Head of caudate nucleus (tissue), 42 donors: ENCODE data around the gene CARD9.
"Not testable (repeated sequence)": the region's sequence is repeated elsewhere in the genome, so short reads cannot be mapped to it uniquely, and the experiment has no call there.

ENCODE experiments used
- DNase-seq, 42 donors: peaks; one replicate each; pipeline versions ENCODE4 v3.0.0 to v3.0.0-alpha.2; 2020 to 2021; ENCODE audit warnings: mixed read lengths in 7 of 42
- intact Hi-C: fragments of 100-400 bp; cut with DNase I; formaldehyde crosslinking; loops from one replicate; pipeline ENCODE4 v1.15.0; 2022

Gene CARD9

DNA sequence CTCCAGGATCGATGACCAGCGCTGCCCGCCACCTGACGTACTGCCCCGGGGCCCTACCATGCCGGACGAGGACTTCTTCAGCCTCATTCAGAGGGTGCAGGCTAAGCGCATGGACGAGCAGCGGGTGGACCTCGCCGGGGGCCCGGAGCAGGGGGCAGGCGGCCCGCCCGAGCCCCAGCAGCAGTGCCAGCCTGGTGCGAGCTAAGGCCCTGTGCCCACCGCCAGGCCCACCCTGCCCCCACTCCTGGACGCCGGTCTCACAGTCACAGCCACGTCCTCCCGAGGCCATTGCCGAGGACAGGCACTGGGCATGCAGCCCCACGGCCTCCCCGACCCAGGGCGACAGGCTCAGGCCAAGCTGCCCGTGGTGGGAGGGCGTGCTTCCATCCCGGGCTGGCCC is 15.5 kb downstream of the CARD9 start:
- intact Hi-C loops, result no loop called here
- no peak for DNase-seq

DNA sequence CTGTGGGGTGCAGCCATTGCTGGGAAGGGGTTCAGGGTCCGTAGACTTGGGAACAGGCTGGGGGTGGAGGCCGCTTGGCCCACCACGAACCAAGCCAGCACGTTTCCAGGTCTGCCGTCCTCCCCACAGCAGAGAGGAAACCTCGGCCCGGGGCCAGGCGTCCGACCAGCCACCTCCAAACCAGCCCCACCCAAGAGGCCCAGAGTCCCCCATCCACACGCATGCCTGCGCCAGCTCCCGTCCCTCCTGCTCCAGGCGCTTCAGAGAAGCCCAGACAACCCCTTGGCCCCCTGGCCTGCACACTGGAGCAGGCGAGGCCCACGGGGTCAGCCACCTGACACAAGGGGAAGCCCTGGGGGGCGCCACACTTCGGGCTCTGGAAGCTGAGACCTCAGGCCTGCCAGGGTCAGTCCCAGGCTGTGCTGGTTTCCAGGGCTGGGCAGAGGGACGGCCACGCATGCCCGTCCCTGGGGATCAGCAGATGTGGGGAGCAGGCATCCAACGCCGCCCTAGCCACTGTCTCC is 16.2 kb downstream of the CARD9 start:
- intact Hi-C loops, result no loop called here

DNA sequence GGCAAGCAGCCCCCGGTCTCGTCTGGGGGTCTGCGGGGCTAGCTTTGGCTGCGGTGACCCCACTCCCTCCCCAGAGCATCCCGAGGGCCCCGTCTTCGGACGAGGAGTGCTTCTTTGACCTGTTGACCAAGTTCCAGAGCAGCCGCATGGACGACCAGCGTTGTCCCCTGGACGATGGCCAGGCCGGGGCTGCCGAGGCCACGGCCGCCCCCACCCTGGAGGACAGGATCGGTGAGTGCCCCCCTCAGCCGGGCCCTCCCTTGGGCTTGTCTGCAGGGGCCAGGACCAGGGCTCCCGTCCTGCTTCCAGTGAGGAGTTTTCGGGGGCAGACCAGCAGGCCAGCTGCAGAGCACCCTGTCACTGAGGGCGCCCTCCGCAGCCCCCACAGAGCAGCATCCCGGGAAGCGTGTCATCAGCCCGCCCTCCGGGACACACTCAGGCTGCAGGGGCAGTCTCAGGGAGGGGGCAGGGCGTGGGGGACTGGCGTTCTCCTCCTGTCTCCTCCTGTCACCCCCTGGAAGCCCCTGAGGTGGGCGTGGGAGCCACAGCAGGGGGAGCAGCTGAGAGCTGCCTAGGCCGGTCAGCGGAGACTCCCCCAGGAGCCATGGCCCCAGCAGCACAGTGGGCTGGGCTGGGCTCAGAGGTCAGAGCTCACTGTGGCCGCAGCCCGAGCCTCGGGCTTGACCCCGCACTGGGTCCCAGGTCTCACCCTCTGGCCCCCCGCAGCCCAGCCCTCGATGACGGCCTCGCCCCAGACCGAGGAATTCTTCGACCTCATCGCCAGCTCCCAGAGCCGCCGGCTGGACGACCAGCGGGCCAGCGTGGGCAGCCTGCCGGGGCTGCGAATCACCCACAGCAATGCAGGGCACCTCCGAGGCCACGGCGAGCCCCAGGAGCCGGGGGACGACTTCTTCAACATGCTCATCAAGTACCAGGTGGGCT is 17.6 kb downstream of the CARD9 start:
- intact Hi-C loops, result no loop called here
- DNase-seq, result no peak

More for the DNA sequence above, 16.2 kb downstream of the CARD9 start:
- DNase-seq, result no peak

DNA sequence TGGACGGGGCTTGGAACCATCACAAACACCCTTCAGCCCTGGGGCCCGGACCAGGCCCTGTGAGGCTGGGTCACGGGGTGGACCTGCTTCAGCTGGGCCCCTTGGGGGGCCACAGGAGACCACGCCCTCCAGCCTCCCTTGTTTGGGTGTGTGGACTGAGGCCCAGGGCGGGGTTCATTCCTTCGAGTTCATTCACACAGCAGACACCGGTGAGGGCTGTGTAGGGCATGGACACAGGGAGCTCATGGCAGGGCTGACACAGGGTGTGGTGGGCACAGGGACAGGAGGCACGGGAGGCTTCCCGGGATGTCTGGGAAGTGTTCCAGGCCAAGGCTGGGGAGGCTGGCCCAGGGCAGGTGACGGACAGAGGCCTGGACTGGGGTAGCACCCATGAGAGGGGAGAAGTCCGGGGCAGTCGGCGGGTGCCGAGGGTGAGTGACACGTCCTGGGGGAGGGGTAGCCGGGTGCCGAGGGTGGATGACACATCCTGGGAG is 18.8 kb downstream of the CARD9 start:
- intact Hi-C loops, result no loop called here
- DNase-seq, result no peak

DNA sequence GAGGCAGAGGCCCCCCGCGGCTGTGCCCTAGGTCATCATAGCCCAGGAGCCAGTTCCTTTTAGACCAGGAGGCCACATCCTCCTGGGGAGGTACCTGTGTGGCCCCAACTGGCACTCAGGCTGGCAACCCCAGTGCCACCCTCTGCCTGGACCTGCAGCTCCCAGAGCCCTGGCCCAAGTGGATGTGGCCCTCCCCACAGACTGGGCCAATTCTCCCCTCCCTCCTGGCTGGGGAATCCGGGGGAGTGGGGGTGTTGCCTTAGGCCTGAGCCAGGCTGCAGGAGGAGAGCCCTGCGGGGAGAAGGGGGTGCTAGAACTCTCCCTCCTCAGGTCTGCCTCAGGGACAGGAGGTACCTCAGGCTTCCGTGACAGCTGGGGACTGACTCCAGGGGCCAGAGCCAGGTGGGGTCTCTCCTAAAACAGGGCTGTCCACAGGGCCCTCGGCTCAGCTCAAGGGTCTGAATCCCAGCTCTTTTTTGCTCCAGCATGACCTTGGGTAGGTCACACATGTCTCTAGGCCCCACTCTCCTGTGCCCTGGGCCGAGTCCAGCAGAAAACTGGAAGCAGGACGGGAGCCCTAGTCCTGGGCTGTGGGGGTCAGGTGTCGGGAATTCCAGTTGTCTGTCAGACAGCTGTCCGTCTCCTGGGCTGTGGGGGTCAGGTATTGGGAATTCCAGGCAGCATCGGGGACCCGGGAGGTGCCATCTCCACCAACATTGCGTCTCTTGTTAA is 19.5 kb downstream of the CARD9 start:
- no peak for DNase-seq
- intact Hi-C loops, result no loop called here

DNA sequence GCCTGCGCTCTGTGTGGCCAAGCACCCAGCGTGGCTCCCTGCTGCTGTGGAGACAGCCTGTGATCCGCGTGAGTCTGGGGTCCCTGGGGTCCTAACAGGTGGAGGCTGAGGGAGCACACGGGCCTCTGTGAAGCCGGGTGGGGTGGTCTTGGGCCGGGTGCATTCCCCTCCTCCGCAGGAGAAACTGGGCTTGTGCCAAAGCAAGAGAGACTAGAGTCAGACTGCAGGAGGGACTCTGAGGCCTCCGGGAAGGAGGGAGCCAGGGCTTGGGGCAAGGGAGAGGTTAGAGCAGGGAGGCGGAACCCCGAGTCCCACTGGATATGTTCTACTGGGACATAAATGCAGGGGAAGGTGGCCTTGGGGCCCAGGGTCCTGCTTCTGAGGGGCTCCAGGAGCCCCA is 20.4 kb downstream of the CARD9 start:
- intact Hi-C loops, result no loop called here
- no peak for DNase-seq

DNA sequence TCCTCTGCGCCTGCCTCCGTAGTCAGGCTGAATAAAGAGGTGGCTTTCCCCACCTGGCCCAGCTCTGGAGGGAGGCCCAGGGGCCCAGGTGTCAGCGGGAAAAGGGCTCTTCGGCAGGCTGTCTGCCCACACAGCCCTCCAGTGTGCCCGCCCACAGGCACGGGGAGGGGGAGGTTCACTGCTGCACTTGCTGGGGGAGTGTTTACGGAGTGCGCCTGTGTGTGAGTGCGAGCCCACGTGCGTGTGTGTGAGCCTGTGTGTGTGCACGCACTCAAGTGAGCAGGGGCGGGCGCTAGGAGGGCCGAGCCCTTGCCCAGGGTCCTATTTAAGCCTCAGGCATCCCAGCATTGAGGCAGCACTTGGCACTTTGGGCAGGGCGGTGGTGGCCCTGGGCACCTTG is 20.8 kb downstream of the CARD9 start:
- intact Hi-C loops, result no loop called here
- peak in 37 of 42 donors; percentile 37 to 87 (median 70) for DNase-seq

DNA sequence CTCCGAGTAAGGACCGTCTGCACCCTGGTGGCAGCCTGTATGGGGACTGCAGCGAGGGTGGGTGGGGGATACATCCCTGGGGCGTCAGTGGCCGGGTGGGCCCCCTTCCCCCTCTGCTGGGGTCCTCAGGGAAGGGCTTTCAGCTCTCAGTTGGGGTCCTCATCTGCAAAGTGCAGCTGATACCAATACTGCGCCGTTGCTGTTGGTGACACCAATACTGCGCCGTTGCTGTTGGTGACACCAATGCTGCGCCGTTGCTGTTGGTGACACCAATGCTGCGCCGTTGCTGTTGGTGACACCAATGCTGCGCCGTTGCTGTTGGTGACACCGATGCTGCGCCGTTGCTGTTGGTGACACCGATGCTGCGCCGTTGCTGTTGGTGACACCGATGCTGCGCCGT is 21.6 kb downstream of the CARD9 start:
- DNase-seq, intact Hi-C loops: not testable (repeated sequence)

DNA sequence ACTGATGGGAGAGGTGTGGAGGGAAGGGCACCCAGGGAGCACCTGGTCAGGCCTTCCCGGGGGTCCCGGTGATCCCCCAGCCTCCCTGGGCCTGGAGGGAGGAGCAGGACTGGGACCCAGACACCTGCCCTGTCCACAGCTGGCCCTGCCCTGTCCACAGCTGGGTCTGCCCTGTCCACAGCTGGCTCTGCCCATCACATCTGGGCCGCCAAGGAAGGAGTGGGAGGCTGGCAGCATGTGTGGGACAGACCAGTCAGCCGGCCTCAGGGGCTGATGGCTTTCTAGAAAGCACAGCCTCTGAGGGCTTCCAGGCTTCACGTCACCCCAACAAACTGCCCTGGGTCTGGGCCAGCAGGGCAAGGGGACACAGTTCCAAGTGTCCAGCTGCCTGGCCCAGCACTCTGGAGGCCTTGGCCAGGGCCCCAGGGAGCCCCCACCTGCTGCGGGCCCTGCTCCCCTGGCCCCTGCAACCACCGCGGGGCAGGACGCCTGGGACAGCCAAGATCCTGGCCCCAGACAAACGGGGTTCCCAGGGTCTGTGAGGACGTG is 22.1 kb downstream of the CARD9 start:
- intact Hi-C loops, result no loop called here
- DNase-seq, result peak in 5 of 42 donors; percentile 33 to 61 (median 47)

DNA sequence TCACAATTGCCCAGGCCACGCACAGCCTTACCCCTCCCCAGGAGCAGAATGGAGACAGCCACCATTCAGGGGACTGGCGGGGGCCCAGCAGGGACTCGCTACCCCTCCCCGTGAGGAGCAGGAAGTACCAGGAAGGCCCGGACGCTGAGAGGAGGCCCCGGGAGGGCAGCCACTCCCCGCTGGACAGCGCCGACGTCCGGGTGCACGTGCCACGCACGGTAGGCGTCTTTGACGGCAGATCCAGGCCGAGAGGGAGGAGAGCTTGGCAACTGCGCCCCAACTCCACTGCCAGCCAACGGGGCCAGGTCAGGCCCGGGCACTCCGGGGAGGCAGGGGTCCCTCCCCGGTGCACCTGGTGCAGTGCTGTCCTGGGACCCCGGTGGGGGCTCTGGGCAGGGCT is 23.9 kb downstream of the CARD9 start:
- intact Hi-C loops, result no loop called here
- no peak for DNase-seq

DNA sequence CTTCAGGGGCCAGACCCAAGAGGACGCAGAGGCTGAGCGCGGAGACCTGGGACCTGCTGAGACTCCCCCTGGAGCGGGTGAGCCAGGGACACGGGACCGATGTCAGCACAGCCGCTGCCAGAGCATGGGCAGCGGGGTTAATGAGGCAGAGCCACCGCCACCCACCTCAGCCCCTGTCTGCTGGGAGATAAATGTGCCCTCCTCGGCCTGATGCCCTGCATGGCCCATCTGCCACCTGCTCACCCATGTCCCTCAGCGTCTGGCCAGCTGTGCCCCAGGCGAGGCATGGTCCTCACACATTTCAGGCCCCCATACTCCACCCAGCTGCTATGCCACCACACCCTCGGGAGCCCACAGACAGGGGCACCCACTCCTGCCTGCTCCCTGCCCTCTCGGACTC is 24.8 kb downstream of the CARD9 start:
- intact Hi-C loops, result no loop called here
- no peak for DNase-seq

DNA sequence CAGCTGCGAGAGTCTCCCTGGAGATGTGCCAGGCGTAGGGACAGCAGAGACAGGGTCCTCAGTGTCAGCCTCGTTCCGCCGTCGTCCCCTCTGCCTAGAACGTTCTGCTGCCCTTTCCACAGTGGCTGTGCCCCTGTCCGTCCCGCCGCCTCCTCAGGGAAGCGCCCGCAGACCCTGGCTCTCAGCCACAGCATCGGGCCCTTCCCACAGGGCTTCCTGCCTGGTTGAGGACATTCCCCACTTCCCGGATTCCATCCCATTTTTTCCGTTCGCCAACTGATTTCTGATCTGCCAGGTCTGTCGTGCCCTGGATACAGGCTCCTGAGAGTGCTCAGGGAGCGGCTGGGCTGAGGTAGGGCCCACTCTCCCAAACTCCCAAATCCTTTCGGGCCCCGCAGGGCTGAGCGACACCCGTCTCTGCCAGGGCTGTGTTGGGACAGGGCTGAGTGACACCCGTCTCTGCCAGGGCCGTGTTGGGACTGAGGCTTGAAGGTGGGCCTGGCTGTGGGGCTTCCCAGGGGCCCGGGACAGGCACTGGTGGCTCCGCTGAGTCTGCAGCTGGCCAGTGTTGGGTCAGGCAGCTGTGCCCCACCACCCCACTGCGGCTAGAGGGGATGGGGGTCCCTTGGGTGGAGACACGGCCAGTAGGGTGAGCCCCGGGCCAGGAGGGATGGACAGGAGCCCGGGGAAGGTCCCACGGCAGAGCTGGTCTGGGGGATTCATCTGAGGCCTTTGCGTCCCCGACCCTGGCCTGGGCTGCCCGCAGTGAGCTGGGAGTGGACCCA is 25.8 kb downstream of the CARD9 start:
- DNase-seq, result no peak
- intact Hi-C loops, result no loop called here

DNA sequence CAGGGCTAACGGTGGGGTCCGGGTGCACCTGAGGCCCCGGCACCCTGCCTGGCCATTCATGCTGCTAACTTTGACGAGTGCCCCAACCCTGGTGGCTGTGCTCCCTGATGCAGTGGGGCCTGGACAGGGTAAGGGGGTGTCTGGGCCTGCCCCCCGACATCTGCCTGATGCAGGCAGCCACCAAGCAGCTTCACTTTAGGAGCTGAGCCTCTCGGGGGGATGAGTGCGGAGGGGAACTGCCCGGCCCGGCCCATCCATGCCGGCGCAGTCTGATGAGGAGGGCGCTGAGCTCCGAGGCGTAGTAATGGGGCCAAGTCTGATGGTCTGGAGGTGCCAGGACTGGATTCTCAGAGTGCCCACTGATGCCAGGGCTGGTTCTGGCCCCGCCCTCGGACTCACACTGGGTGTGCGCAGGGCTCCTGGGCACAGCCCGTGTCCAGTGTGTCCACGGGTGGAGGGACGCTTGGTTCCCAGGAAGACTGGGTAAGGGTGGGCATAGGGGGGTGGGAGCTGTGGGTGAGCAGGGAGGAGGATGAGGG is 26.5 kb downstream of the CARD9 start:
- no peak for DNase-seq
- intact Hi-C loops, result no loop called here

DNA sequence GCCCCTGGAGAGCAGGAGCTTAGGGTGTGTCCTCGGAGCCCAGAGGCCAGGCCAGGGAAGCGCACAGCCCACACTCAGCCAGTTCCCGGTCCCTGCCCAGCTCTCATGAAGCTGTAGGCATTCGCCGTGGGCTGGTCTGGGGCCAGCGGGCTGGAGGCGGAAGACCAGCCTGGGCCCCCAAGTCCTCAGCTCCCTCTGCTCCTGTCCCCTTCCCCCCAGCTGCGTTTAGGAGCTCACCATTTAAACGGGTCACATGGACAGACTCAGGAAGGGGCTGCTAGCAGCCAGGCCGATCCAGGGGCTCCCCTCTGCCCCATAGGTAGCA is 27.4 kb downstream of the CARD9 start:
- no peak for DNase-seq
- intact Hi-C loops, result no loop called here

DNA sequence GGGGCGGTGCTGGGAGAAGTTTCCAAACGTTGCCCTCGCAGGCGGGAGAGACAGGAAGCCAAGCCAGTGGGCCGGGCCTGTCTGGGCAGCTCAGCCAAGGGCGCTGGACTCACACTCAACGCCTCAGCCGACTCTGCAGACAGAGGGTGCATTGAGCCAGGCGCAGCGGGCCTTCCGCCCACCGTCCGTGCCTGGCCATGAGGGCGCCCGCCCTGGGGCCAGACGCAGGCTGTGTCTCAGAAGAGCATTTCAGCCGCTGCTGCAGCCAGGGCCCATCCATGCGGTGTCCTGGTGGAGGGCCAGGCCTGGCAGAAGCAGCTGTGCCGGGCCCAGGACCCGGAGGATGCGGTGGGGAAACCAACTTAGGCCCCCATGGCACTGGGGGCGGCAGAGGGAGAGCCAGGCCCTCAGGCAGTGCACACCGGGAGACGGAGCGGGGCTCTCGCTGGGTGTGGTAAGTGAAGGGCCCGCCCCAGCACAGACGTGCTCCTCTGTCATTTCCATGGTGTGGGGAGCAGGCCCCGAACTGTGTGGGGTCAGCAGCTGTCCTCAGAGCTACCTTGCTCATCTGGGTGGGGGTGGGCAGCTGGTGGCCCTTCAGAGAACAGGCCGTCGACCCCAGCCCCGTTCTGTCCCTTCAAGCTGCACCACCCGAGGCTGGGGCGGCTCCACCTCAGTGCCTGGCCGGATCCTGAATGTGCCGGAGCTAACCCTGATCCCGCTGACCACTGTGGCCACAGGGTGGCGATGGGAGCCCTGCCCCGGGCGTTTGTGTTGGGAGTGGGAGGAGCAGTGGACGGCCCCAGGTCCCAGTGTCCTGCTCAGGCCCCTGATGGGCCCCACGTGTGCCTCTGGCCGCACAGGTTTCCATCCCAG is 27.9 kb downstream of the CARD9 start:
- intact Hi-C loops, result no loop called here
- DNase-seq, result peak; percentile 75 to 95 (median 90)

DNA sequence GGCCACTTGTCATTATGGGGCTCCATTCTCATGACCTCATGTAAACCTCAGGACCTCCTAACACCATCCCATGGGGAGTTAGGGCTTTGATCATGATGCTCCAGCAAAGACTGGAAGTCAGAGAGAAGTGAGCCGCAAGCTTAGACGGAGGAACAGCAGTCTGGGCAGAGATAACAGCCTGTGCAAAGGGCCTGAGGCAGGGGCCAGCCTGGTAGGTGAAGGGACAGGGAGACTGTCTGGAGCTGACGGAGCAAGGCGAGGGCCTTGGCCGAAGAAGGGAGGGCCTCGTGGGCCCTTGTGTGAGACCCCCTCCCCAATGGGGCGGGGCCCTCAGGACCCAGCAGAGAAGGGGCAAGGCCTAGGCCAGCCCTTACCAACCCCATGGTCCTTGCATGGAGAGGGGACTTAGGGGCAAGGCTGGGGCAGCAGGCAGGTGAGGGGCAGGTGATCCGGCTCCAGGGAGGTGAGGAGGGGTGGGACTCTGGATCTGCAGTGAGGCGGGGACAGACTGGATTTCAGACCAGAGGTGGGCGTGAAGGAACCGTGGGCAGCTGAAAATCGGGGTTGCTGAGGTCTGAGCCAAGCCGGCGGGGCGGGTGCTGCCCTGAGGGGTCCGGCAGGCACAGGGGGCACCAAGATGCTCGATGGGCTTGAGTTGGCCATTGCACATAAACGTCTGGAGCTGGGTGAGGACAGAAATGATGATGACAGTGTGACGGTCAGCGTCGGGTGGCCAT is 28.8 kb downstream of the CARD9 start:
- intact Hi-C loops, result no loop called here
- DNase-seq, result no peak

DNA sequence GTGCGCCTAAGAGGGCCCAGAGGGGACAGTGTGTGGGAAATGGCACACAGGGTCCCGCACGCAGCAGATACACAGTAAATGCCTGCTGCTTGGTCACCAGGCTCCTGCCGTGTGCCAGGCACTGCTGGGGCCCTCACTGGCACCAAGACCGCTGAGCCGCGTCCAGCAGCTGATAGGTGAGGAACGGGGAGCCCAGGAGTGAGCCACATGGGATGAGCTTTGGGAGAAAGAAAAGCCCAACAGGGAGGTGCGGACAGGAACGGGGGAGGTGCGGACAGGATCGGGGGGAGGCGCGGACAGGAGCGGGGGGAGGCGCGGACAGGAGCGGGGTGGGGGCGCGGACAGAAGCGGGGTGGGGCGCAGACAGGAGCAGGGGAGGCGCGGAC is 29.6 kb downstream of the CARD9 start:
- intact Hi-C loops, result no loop called here
- DNase-seq, result no peak
